HCT116 (cell line): ENCODE data around the gene TBC1D2B. TPM values are rescaled to one million over a fixed set of nuclear protein-coding genes. Genes with fewer than 3 reads are reported as not detected.

Source experiments
- ATAC-seq: fragments of 200-7000 bp; cut with Tn5 transposase; 2 replicates; pipeline ENCODE4 v1.9.1; 2020; ENCODE audit warnings: mild to moderate bottlenecking, moderate library complexity
- BruUV-seq: library from RNA; stranded (reverse); fragments of 400-500 nt; replicated peaks from 2 replicates; lab custom pipeline; 2021; lab: Mats Ljungman, UMichigan
- CTCF ChIA-PET: fragments of 300-600 bp; sonication (Branson Sonifier 250); formaldehyde crosslinking; loops from one replicate; lab custom pipeline; 2021; ENCODE audit warnings: antibody characterized with exemption; lab: Charles Lee
- POLR2A ChIA-PET: fragments of 300-600, 350-600 bp; sonication (Branson Sonifier 250); formaldehyde crosslinking; loops from one replicate; lab custom pipeline; 2021; ENCODE audit warnings: antibody characterized with exemption; lab: Charles Lee
- RAD21 ChIA-PET, 2 experiments: fragments of 300-600 bp; sonication (Branson Sonifier 250); formaldehyde crosslinking; loops; one replicate each; lab custom pipeline; 2023; ENCODE audit warnings: low total read pairs in 2 of 2; ENCODE audit not compliant: uncharacterized antibody in 2 of 2, unreplicated experiment in 2 of 2, low non-redundant PET in 1 of 2; lab: Charles Lee
- DNase-seq: peaks from one replicate; pipeline ENCODE4 v3.0.0-alpha.2; 2010; ENCODE audit warnings: low read depth, low spot score
- H2AFZ ChIP-seq: fragments of 200-600 bp; shearing (Covaris generic), sonication (generic); 2 replicates; pipeline ENCODE4 v1.6.1; 2017; ENCODE audit warnings: low read depth, mixed run types, mixed read lengths, antibody characterized with exemption, low read length; ENCODE audit not compliant: poor library complexity, severe bottlenecking
- H3K27ac ChIP-seq: 2 replicates; pipeline ENCODE4 v1.5.1; 2012; ENCODE audit warnings: low read depth, low read length
- H3K27me3 ChIP-seq: fragments of 200-600 bp; sonication (generic); 2 replicates; pipeline ENCODE4 v1.6.1; 2016; ENCODE audit warnings: mixed run types, low read length, mixed read lengths; ENCODE audit not compliant: insufficient read depth
- H3K36me3 ChIP-seq, 2 experiments: fragments of 200-500 bp in 1 of 2; fragments of 200-600 bp in 1 of 2; sonication (Bioruptor generic) in 1 of 2; sonication (generic) in 1 of 2; 2 replicates each; pipeline versions ENCODE4 v1.5.1 to v1.6.1; 2014 to 2016; ENCODE audit warnings: low read length in 2 of 2, inconsistent platforms in 1 of 2, mixed read lengths in 1 of 2, mixed run types in 1 of 2; ENCODE audit not compliant: insufficient read depth in 2 of 2, control insufficient read depth in 1 of 2
- H3K4me1 ChIP-seq, 2 experiments: fragments of 200-600 bp in 1 of 2; sonication (generic) in 1 of 2; 2 replicates each; pipeline versions ENCODE4 v1.5.1 to v1.6.1; 2012 to 2017; ENCODE audit warnings: low read length in 2 of 2, inconsistent platforms in 1 of 2, mild to moderate bottlenecking in 1 of 2, mixed read lengths in 1 of 2, mixed run types in 1 of 2, moderate library complexity in 1 of 2; ENCODE audit not compliant: insufficient read depth in 2 of 2, control insufficient read depth in 1 of 2
- H3K4me2 ChIP-seq: fragments of 200-600 bp; sonication (generic); 2 replicates; pipeline ENCODE4 v1.6.1; 2017; ENCODE audit warnings: mixed run types, low read length, mixed read lengths
- H3K4me3 ChIP-seq, 2 experiments: fragments of 200-600 bp in 1 of 2; sonication (generic) in 1 of 2; replicated peaks in 1 of 2; 2 replicates each; pipeline ENCODE4 v1.5.1; 2011 to 2016; ENCODE audit warnings: low read length in 2 of 2, control low read depth in 1 of 2, low read depth in 1 of 2, mild to moderate bottlenecking in 1 of 2, mixed read lengths in 1 of 2, mixed run types in 1 of 2
- H3K79me2 ChIP-seq: fragments of 200-600 bp; sonication (generic); 2 replicates; pipeline ENCODE4 v1.6.1; 2017; ENCODE audit warnings: mild to moderate bottlenecking, mixed run types, low read length, moderate library complexity, mixed read lengths; ENCODE audit not compliant: insufficient read depth
- H3K9ac ChIP-seq: fragments of 200-600 bp; sonication (generic); 2 replicates; pipeline ENCODE4 v1.6.1; 2016; ENCODE audit warnings: low read length, mixed read lengths
- H3K9me2 ChIP-seq: fragments of 200-600 bp; sonication (generic), shearing (Covaris generic); 2 replicates; pipeline ENCODE4 v1.6.1; 2017; ENCODE audit warnings: mixed run types, mild to moderate bottlenecking, moderate library complexity; ENCODE audit not compliant: insufficient read depth
- H3K9me3 ChIP-seq, 2 experiments: fragments of 200-500 bp in 1 of 2; fragments of 200-600 bp in 1 of 2; sonication (Bioruptor generic) in 1 of 2; sonication (generic) in 1 of 2; 2 replicates each; pipeline ENCODE4 v1.6.1; 2014 to 2017; ENCODE audit warnings: low read length in 2 of 2, mixed read lengths in 2 of 2, inconsistent platforms in 1 of 2, low read depth in 1 of 2, mild to moderate bottlenecking in 1 of 2, mixed run types in 1 of 2, moderate library complexity in 1 of 2; ENCODE audit not compliant: control insufficient read depth in 1 of 2, insufficient read depth in 1 of 2
- H4K20me1 ChIP-seq: fragments of 200-600 bp; sonication (generic), shearing (Covaris generic); 2 replicates; pipeline ENCODE4 v1.6.1; 2017; ENCODE audit warnings: mixed run types, mild to moderate bottlenecking, moderate library complexity; ENCODE audit not compliant: insufficient read depth
- ATF3 ChIP-seq: IDR thresholded peaks from 2 replicates; pipeline ENCODE4 v1.6.1; 2012
- CBX3 ChIP-seq: IDR thresholded peaks from 2 replicates; pipeline ENCODE4 v1.6.1; 2012; ENCODE audit warnings: low read depth
- CEBPB ChIP-seq: IDR thresholded peaks from 2 replicates; pipeline ENCODE4 v1.6.1; 2012; ENCODE audit warnings: low read depth
- CTCF ChIP-seq, 3 experiments: fragments of 200-600 bp in 1 of 3; sonication (generic) in 1 of 3; IDR thresholded peaks in 2 of 3; conservative IDR thresholded peaks in 1 of 3; 2 replicates each; pipeline ENCODE4 v1.5.1; 2012 to 2017; ENCODE audit warnings: low read depth in 2 of 3, low read length in 2 of 3, antibody characterized with exemption in 1 of 3, borderline replicate concordance in 1 of 3, control low read depth in 1 of 3, mild to moderate bottlenecking in 1 of 3, mixed read lengths in 1 of 3, mixed run types in 1 of 3, moderate library complexity in 1 of 3; ENCODE audit not compliant: insufficient read depth in 1 of 3
- EZH2 ChIP-seq: fragments of 200-600 bp; sonication (generic); IDR thresholded peaks from 2 replicates; pipeline ENCODE4 v1.6.1; 2017; ENCODE audit warnings: antibody characterized with exemption, mixed run types
- EZH2phosphoT487 ChIP-seq: fragments of 200-600 bp; IDR thresholded peaks from 2 replicates; pipeline ENCODE4 v1.6.1; 2018; ENCODE audit warnings: antibody characterized with exemption, borderline replicate concordance
- FOSL1 ChIP-seq: IDR thresholded peaks from 2 replicates; pipeline ENCODE4 v1.6.1; 2012; ENCODE audit warnings: low read depth
- JUND ChIP-seq: IDR thresholded peaks from 2 replicates; pipeline ENCODE4 v1.6.1; 2012
- POLR2A ChIP-seq: IDR thresholded peaks from 2 replicates; pipeline ENCODE4 v1.7.0; 2011; ENCODE audit warnings: borderline replicate concordance; ENCODE audit not compliant: insufficient read depth, insufficient read length; ENCODE audit errors: extremely low read depth
- REST ChIP-seq: IDR thresholded peaks from 2 replicates; pipeline ENCODE4 v1.6.1; 2012; ENCODE audit warnings: low read depth
- SIN3A ChIP-seq: IDR thresholded peaks from 2 replicates; pipeline ENCODE4 v1.6.1; 2012; ENCODE audit warnings: low read depth
- SP1 ChIP-seq: IDR thresholded peaks from 2 replicates; pipeline ENCODE4 v1.6.1; 2012; ENCODE audit warnings: low read depth
- ZFX ChIP-seq: fragments of 450-650 bp; IDR thresholded peaks from 2 replicates; pipeline ENCODE4 v1.6.1; 2017
- intact Hi-C: fragments of 100-400 bp; cut with micrococcal nuclease; formaldehyde crosslinking; loops from 2 replicates; pipeline ENCODE4 v1.10.0; 2022
- total RNA-seq: library from RNA; stranded (reverse); gene quantifications from one replicate; pipeline ENCODE4 v1.2.1, GENCODE V29; 2021; ENCODE audit not compliant: unreplicated experiment

The TBC1D2B gene
- total RNA-seq, 1 experiment from 2014 or later, result 16.6 TPM

GRCh38 chr15:77985931-77986480 lies 91.5 kb downstream of the TBC1D2B start:
- Histone ChIP-seq H4K20me1 (no peaks in the 10 kb centered on the region), H3K27me3 (no peaks in the 10 kb centered on the region), H3K36me3 (no peaks in the 10 kb centered on the region), H3K27ac (no peak overlapping the region), H3K9me3 (no peaks in the 10 kb centered on the region), H3K9ac (no peak overlapping the region), H2AFZ (no peak overlapping the region), H3K4me3 (no peak overlapping the region), H3K4me1 (no peaks in the 10 kb centered on the region), H3K9me2 (no peaks in the 10 kb centered on the region), H3K4me2 (no peak overlapping the region), H3K79me2 (no peaks in the 10 kb centered on the region)
- no peak for ATAC-seq
- intact Hi-C loops, result no loop called here
- no peak for DNase-seq
- POLR2A ChIA-PET, result no interaction called here
- BruUV-seq, result no TSS peak
- RAD21 ChIA-PET, result no interaction called here
- CTCF ChIA-PET, result no interaction called here
- TF ChIP-seq SIN3A, result no peak
- TF ChIP-seq FOSL1, result no peak
- TF ChIP-seq REST, result no peak
- TF ChIP-seq EZH2, result no peak
- TF ChIP-seq CTCF (IDR thresholded peaks at IDR 0.05 in 2 of 3, conservative IDR thresholded peaks at IDR 0.05 in 1 of 3; ENCODE audit: borderline replicate concordance in 1 of 3, insufficient read depth in 1 of 3, low read depth in 2 of 3, low read length in 2 of 3), result no peak
- TF ChIP-seq CBX3, result no peak
- TF ChIP-seq ATF3, result no peak
- TF ChIP-seq SP1, result no peak
- no peak for TF ChIP-seq EZH2phosphoT487
- no peak for TF ChIP-seq CEBPB
- no peak for TF ChIP-seq ZFX
- TF ChIP-seq JUND, result no peak
- TF ChIP-seq POLR2A, result no peak
